GM21360 (cell line): ENCODE results near the gene SLIT1.

ENCODE experiments used
- ATAC-seq: cut with Tn5 transposase; IDR thresholded peaks from one replicate; pipeline ENCODE4 v1.9.1; 2021; ENCODE audit warnings: mild to moderate bottlenecking, moderate library complexity; ENCODE audit not compliant: unreplicated experiment

SLIT1 gene

GRCh38 chr10:97185326-97186058, at the start of gene SLIT1:
Gene SLIT1 (minus strand): TSS chr10:97185959. CDS start chr10:97185674, 285 bp downstream.
- ATAC-seq = no peak

- ATAC-seq = no peak
These were observed 49.6 kb upstream of the SLIT1 start for GRCh38 chr10:97235353-97235752.

GRCh38 chr10:97234400-97234799, 48.6 kb upstream of the SLIT1 start:
- ATAC-seq = no peak

GRCh38 chr10:97230146-97230545, 44.4 kb upstream of the SLIT1 start:
- no peak for ATAC-seq

- ATAC-seq = no peak
These were observed 43.7 kb upstream of the SLIT1 start for GRCh38 chr10:97229322-97230015.

GRCh38 chr10:97228775-97229157, 43.0 kb upstream of the SLIT1 start:
- ATAC-seq = no peak

- no peak for ATAC-seq
These were observed 42.5 kb upstream of the SLIT1 start for GRCh38 chr10:97228130-97228774.

GRCh38 chr10:97226398-97226797, 40.6 kb upstream of the SLIT1 start:
- ATAC-seq = no peak

- ATAC-seq = no peak
These were observed 39.0 kb upstream of the SLIT1 start for GRCh38 chr10:97224483-97225435.

GRCh38 chr10:97222326-97222961, 36.7 kb upstream of the SLIT1 start:
- ATAC-seq = no peak

- ATAC-seq = no peak
These were observed 34.6 kb upstream of the SLIT1 start for GRCh38 chr10:97220355-97220754.

- ATAC-seq = no peak
These were observed 31.5 kb upstream of the SLIT1 start for GRCh38 chr10:97217299-97217698.

- no peak for ATAC-seq
These were observed 30.0 kb upstream of the SLIT1 start for GRCh38 chr10:97215619-97216260.

- ATAC-seq = no peak
These were observed 27.7 kb upstream of the SLIT1 start for GRCh38 chr10:97213431-97213830.

- ATAC-seq = no peak
These were observed 25.5 kb upstream of the SLIT1 start for GRCh38 chr10:97211229-97211628.

- no peak for ATAC-seq
These were observed 24.8 kb upstream of the SLIT1 start for GRCh38 chr10:97210543-97210960.

GRCh38 chr10:97207756-97208346, 22.1 kb upstream of the SLIT1 start:
- no peak for ATAC-seq

- no peak for ATAC-seq
These were observed 21.4 kb upstream of the SLIT1 start for GRCh38 chr10:97207131-97207530.
